Measurements from ENCODE around the gene WHRN.

The WHRN gene

DNA sequence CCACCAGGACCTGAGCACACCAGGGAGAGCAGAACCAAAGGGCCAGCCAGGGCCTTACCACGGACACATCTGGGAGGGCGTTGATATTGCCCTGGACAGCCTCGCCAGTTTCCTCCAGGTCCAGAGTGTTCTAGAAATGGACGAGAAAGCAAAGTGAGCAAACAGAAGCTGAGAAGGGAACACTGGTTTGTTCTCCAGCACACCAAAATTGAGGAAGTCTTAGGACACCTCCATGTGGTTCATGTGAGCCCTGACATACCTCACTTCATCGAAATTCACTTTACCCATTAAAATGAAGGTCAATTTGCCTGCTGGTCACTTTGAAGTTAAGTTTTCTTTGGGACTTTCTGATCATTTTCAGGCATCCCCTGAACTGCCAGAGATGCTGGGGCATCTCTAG, 97.4 kb downstream of the WHRN start:
- no CpG with 5 or more reads among the region's 5 CpGs for WGBS (ENCODE audit: extremely low coverage, insufficient coverage, insufficient read length)
- Histone ChIP-seq H2BK12ac (ENCODE audit: low read length) (no peak overlapping the region), H3K18ac (ENCODE audit: low read length) (no peak overlapping the region), H3K27ac (ENCODE audit: low read depth, low read length) (no peak overlapping the region), H3K23ac (ENCODE audit: low read length) (no peak overlapping the region), H3K4me3 (ENCODE audit: low read depth, low read length) (no peak overlapping the region), H3K9ac (ENCODE audit: low read length) (no peak overlapping the region), H3K79me2 (ENCODE audit: control insufficient read depth, insufficient read depth, low read length, poor library complexity) (no peaks in the 10 kb centered on the region), H3K4me1 (ENCODE audit: control insufficient read depth in 1 of 2, insufficient read depth in 2 of 2, low read length in 2 of 2) (peaks cover 22 to 28% of the 10 kb centered on the region in 2 experiments), H3K9me3 (ENCODE audit: insufficient read depth, low read depth, low read length) (peaks cover 5% of the 10 kb centered on the region), H2AK5ac (ENCODE audit: low read length) (no peak overlapping the region), H4K8ac (ENCODE audit: low read depth, low read length) (no peak overlapping the region), H3K27me3 (ENCODE audit: insufficient read depth, low read length) (no peaks in the 10 kb centered on the region), H2BK120ac (ENCODE audit: insufficient read depth, low read length, poor library complexity) (no peak overlapping the region), H4K12ac (ENCODE audit: low read depth, low read length) (no peak overlapping the region), H4K91ac (ENCODE audit: low read depth, low read length) (no peak overlapping the region), H3K36me3 (ENCODE audit: control insufficient read depth in 1 of 2, insufficient read depth in 2 of 2, low read length in 2 of 2) (peaks cover 4 to 7% of the 10 kb centered on the region in 2 experiments), H2AFZ (ENCODE audit: insufficient read depth, low read length, poor library complexity) (no peak overlapping the region), H3K4me2 (ENCODE audit: low read length) (no peak overlapping the region), H2BK5ac (ENCODE audit: low read depth, low read length, poor library complexity) (no peak overlapping the region), H3K14ac (ENCODE audit: low read length) (peak overlapping the region; percentile 18), H3K79me1 (ENCODE audit: low read length) (peaks cover 6% of the 10 kb centered on the region), H3K4ac (ENCODE audit: low read depth, low read length) (no peak overlapping the region)
- DNase-seq, result no peak

DNA sequence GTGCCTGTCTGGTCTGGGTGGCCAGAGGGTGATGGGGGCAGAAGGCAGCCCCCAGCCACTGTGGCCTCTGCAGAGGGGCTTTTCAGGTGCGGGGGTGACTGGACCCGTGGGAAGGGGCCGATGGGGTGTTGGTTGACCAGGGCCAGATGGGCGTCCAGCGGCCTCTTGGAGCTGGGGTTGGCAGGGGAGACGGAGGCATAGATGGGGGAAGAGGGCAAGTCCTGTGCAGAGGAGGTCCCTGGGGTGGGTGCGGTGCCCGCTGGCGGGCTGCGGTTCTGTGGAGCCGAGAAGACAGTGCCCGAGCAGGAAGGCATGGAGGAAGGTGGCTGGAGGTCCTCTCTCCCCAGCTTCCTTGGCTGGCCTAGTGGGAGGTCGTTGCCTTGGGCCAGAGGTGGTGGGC, 98.8 kb downstream of the WHRN start:
- Histone ChIP-seq H3K36me3 (ENCODE audit: control insufficient read depth in 1 of 2, insufficient read depth in 2 of 2, low read length in 2 of 2) (peaks cover 9% of the 10 kb centered on the region in 2 experiments), H2AK5ac (ENCODE audit: low read length) (peak overlapping the region; percentile 43), H3K27ac (ENCODE audit: low read depth, low read length) (no peak overlapping the region), H3K23ac (ENCODE audit: low read length) (no peak overlapping the region), H4K8ac (ENCODE audit: low read depth, low read length) (no peak overlapping the region), H3K9me3 (ENCODE audit: insufficient read depth, low read depth, low read length) (peaks cover 5% of the 10 kb centered on the region), H3K4me3 (ENCODE audit: low read depth, low read length) (no peak overlapping the region), H3K4me1 (ENCODE audit: control insufficient read depth in 1 of 2, insufficient read depth in 2 of 2, low read length in 2 of 2) (peaks cover 11 to 18% of the 10 kb centered on the region in 2 experiments), H3K79me2 (ENCODE audit: control insufficient read depth, insufficient read depth, low read length, poor library complexity) (no peaks in the 10 kb centered on the region), H3K27me3 (ENCODE audit: insufficient read depth, low read length) (no peaks in the 10 kb centered on the region), H2BK12ac (ENCODE audit: low read length) (peak overlapping the region; percentile 37), H4K12ac (ENCODE audit: low read depth, low read length) (no peak overlapping the region), H3K79me1 (ENCODE audit: low read length) (no peaks in the 10 kb centered on the region), H2BK5ac (ENCODE audit: low read depth, low read length, poor library complexity) (no peak overlapping the region), H3K4ac (ENCODE audit: low read depth, low read length) (no peak overlapping the region), H3K4me2 (ENCODE audit: low read length) (no peak overlapping the region), H3K14ac (ENCODE audit: low read length) (peak overlapping the region; percentile 2), H3K9ac (ENCODE audit: low read length) (no peak overlapping the region), H2AFZ (ENCODE audit: insufficient read depth, low read length, poor library complexity) (no peak overlapping the region), H3K18ac (ENCODE audit: low read length) (no peak overlapping the region), H4K91ac (ENCODE audit: low read depth, low read length) (peak overlapping the region; percentile 21), H2BK120ac (ENCODE audit: insufficient read depth, low read length, poor library complexity) (no peak overlapping the region)
- WGBS (ENCODE audit: extremely low coverage, insufficient coverage, insufficient read length), result no CpG with 5 or more reads among the region's 13 CpGs
- no peak for DNase-seq

DNA sequence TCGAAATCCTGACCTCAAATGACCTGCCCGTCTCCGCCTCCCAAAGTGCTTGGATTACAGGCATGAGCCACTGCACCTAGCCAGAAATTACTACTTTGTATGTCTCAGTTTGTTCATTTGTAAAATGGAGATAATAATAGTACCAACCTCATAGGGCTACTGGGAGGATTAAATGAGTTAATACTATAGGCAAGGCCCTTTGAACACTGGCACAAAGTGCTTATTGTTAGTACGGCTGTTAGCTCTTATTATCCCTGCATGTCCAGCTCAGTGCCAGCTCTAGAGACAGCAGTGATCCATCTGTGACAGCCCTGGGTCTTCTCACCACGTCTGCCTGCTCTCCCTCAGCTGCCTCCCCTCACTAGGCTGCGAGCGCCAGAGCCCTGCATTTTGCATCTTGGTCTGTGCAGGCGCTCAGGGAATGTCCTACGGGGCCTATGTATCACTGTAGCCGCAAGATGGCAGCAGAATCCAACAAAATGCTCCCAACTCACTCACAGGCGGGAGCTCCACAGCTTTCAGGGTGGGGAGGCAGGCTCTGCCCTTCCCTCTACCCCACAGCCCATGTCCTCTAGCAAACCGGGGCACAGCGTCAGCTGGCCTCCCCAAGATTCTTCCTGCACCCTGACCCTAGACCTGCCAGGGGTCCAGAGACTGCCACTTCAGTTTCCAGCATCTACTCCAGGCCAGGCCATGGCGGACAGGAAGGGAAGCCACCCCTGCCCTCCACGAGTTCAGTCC, 99.8 kb downstream of the WHRN start:
- H3K18ac ChIP-seq (ENCODE audit: low read length), result no peak overlapping the region
- no peak overlapping the region for H3K9ac ChIP-seq (ENCODE audit: low read length)
- peaks cover 9% of the 10 kb centered on the region in 2 experiments for H3K36me3 ChIP-seq (ENCODE audit: control insufficient read depth in 1 of 2, insufficient read depth in 2 of 2, low read length in 2 of 2)
- H3K9me3 ChIP-seq (ENCODE audit: insufficient read depth, low read depth, low read length), result peaks cover 5% of the 10 kb centered on the region
- H4K12ac ChIP-seq (ENCODE audit: low read depth, low read length), result peak overlapping the region; percentile 34
- no peak overlapping the region for H3K4ac ChIP-seq (ENCODE audit: low read depth, low read length)
- no peaks in the 10 kb centered on the region for H3K79me2 ChIP-seq (ENCODE audit: control insufficient read depth, insufficient read depth, low read length, poor library complexity)
- no peak overlapping the region for H3K23ac ChIP-seq (ENCODE audit: low read length)
- H2BK12ac ChIP-seq (ENCODE audit: low read length), result peak overlapping the region; percentile 11
- H3K79me1 ChIP-seq (ENCODE audit: low read length), result no peaks in the 10 kb centered on the region
- no peak overlapping the region for H3K14ac ChIP-seq (ENCODE audit: low read length)
- DNase-seq, result peak; percentile 64 to 87
- H3K27me3 ChIP-seq (ENCODE audit: insufficient read depth, low read length), result no peaks in the 10 kb centered on the region
- H3K4me1 ChIP-seq (ENCODE audit: control insufficient read depth in 1 of 2, insufficient read depth in 2 of 2, low read length in 2 of 2), result peaks cover 11 to 16% of the 10 kb centered on the region in 2 experiments
- no peak overlapping the region for H3K4me2 ChIP-seq (ENCODE audit: low read length)
- H4K91ac ChIP-seq (ENCODE audit: low read depth, low read length), result peak overlapping the region; percentile 21
- H4K8ac ChIP-seq (ENCODE audit: low read depth, low read length), result peak overlapping the region; percentile 39
- no peak overlapping the region for H2BK5ac ChIP-seq (ENCODE audit: low read depth, low read length, poor library complexity)
- H2AK5ac ChIP-seq (ENCODE audit: low read length), result peak overlapping the region; percentile 22
- H3K4me3 ChIP-seq (ENCODE audit: low read depth, low read length), result no peak overlapping the region
- WGBS (ENCODE audit: extremely low coverage, insufficient coverage, insufficient read length), result no CpG with 5 or more reads among the region's 15 CpGs
- H3K27ac ChIP-seq (ENCODE audit: low read depth, low read length), result no peak overlapping the region
- no peak overlapping the region for H2AFZ ChIP-seq (ENCODE audit: insufficient read depth, low read length, poor library complexity)
- no peak overlapping the region for H2BK120ac ChIP-seq (ENCODE audit: insufficient read depth, low read length, poor library complexity)

DNA sequence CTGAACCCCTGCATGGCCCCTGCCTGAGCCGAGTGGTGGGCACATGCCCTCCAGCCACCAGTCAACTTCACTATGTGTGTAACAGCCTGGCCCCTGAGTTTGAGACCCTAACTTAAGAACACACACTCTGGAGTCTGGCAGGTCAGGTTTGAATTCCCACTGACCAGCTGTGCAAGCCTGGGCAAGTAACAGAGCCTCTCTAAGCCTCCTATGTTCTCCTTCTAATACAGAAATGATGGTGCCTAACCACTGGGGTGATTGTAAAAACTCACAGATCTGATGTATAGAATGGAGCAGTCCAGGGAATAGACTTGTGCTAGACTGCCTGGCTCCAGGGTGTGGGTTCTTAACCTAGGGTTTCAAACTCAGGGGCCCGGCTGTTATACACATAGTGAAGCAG, 100.7 kb downstream of the WHRN start:
- peaks cover 9% of the 10 kb centered on the region in 2 experiments for H3K36me3 ChIP-seq (ENCODE audit: control insufficient read depth in 1 of 2, insufficient read depth in 2 of 2, low read length in 2 of 2)
- H3K4me1 ChIP-seq (ENCODE audit: control insufficient read depth in 1 of 2, insufficient read depth in 2 of 2, low read length in 2 of 2), result peaks cover 12 to 21% of the 10 kb centered on the region in 2 experiments
- H2BK5ac ChIP-seq (ENCODE audit: low read depth, low read length, poor library complexity), result no peak overlapping the region
- H3K18ac ChIP-seq (ENCODE audit: low read length), result no peak overlapping the region
- no peak overlapping the region for H3K9ac ChIP-seq (ENCODE audit: low read length)
- H2BK120ac ChIP-seq (ENCODE audit: insufficient read depth, low read length, poor library complexity), result peak overlapping the region; percentile 41
- WGBS (ENCODE audit: extremely low coverage, insufficient coverage, insufficient read length), result no CpG with 5 or more reads among the region's 2 CpGs
- no peak overlapping the region for H3K27ac ChIP-seq (ENCODE audit: low read depth, low read length)
- peak overlapping the region; percentile 42 for H2BK12ac ChIP-seq (ENCODE audit: low read length)
- no peak overlapping the region for H3K23ac ChIP-seq (ENCODE audit: low read length)
- no peaks in the 10 kb centered on the region for H3K79me1 ChIP-seq (ENCODE audit: low read length)
- H2AK5ac ChIP-seq (ENCODE audit: low read length), result no peak overlapping the region
- H3K4ac ChIP-seq (ENCODE audit: low read depth, low read length), result no peak overlapping the region
- H3K27me3 ChIP-seq (ENCODE audit: insufficient read depth, low read length), result no peaks in the 10 kb centered on the region
- no peak overlapping the region for H2AFZ ChIP-seq (ENCODE audit: insufficient read depth, low read length, poor library complexity)
- H3K9me3 ChIP-seq (ENCODE audit: insufficient read depth, low read depth, low read length), result peaks cover 1% of the 10 kb centered on the region
- H3K4me2 ChIP-seq (ENCODE audit: low read length), result no peak overlapping the region
- no peak overlapping the region for H3K4me3 ChIP-seq (ENCODE audit: low read depth, low read length)
- no peak overlapping the region for H4K12ac ChIP-seq (ENCODE audit: low read depth, low read length)
- H4K8ac ChIP-seq (ENCODE audit: low read depth, low read length), result no peak overlapping the region
- H4K91ac ChIP-seq (ENCODE audit: low read depth, low read length), result peak overlapping the region; percentile 46
- H3K14ac ChIP-seq (ENCODE audit: low read length), result no peak overlapping the region
- H3K79me2 ChIP-seq (ENCODE audit: control insufficient read depth, insufficient read depth, low read length, poor library complexity), result no peaks in the 10 kb centered on the region
- DNase-seq, result no peak

Measured in trophoblast cell (in vitro differentiated cells and primary cell).